A549 treated with CORT108297 at 1 μM for 4 hours (cell line): Measurements from ENCODE around the gene RAPGEFL1. TPM values are rescaled to one million over a fixed set of nuclear protein-coding genes. Genes with fewer than 3 reads are reported as not detected.

Experiments used
- total RNA-seq: library from RNA; stranded (reverse); fragments of 200-300 nt; extraction: Qiagen RNA extraction; gene quantifications from 5 replicates; pipeline ENCODE4 v1.2.3, GENCODE V29; 2022

The RAPGEFL1 gene
- 2.6 to 2.9 TPM (median 2.8 TPM) in 5 replicates for total RNA-seq

GRCh38 chr17:40177275-40177874 is at the start of gene RAPGEFL1:
Gene RAPGEFL1, plus strand, starts transcription at chr17:40177470. Its CDS starts 392 bp downstream, at chr17:40177862.

GRCh38 chr17:40218740-40219593 is 41.7 kb downstream of the RAPGEFL1 start, which contains the start of gene WIPF2:
Gene WIPF2, plus strand, starts transcription at chr17:40219304. Its CDS starts 37,156 bp downstream, at chr17:40256460.

Other genes with a start within 250 kb of the RAPGEFL1 start
- gene ORMDL3, start 249.9 kb upstream of the RAPGEFL1 start, total RNA-seq, result 30.9 to 48.5 TPM (median 42.9 TPM) in 5 replicates
- gene LRRC3C, start 249.7 kb upstream of the RAPGEFL1 start, total RNA-seq, result not detected in 5 replicates
- not detected in 5 replicates for gene GSDMA, start 214.5 kb upstream of the RAPGEFL1 start, total RNA-seq
- gene PSMD3, start 196.7 kb upstream of the RAPGEFL1 start, total RNA-seq, result 142 to 176 TPM (median 168 TPM) in 5 replicates
- 0.06 to 0.30 TPM (median 0.20 TPM) in 4 of 5 replicates, not detected in the other for gene CSF3, start 162.0 kb upstream of the RAPGEFL1 start, total RNA-seq
- 41.3 to 58.6 TPM (median 56.3 TPM) in 5 replicates for gene MED24, start 123.1 kb upstream of the RAPGEFL1 start, total RNA-seq
- gene THRA, start 114.5 kb upstream of the RAPGEFL1 start, total RNA-seq, result 13.4 to 20.8 TPM (median 19.2 TPM) in 5 replicates
- 8.5 to 11.8 TPM (median 10.9 TPM) in 5 replicates for gene NR1D1, start 76.9 kb upstream of the RAPGEFL1 start, total RNA-seq
- 54.9 to 65.5 TPM (median 62.1 TPM) in 5 replicates for gene MSL1, start 55.5 kb upstream of the RAPGEFL1 start, total RNA-seq
- gene CASC3, start 36.9 kb upstream of the RAPGEFL1 start, total RNA-seq, result 43.9 to 47.3 TPM (median 46.8 TPM) in 5 replicates
- 17.5 to 23.7 TPM (median 21.1 TPM) in 5 replicates for gene WIPF2, start 41.8 kb downstream of the RAPGEFL1 start, total RNA-seq
- gene CDC6, start 110.4 kb downstream of the RAPGEFL1 start, total RNA-seq, result 50.1 to 58.7 TPM (median 53.6 TPM) in 5 replicates
- 35.0 to 47.0 TPM (median 36.8 TPM) in 5 replicates for gene RARA, start 131.7 kb downstream of the RAPGEFL1 start, total RNA-seq
- 0.31 to 1.2 TPM (median 0.92 TPM) in 5 replicates for gene GJD3, start 187.3 kb downstream of the RAPGEFL1 start, total RNA-seq
- 206 to 295 TPM (median 221 TPM) in 5 replicates for gene TOP2A, start 240.4 kb downstream of the RAPGEFL1 start, total RNA-seq